H9 (cell line): ENCODE data around the gene TLN1. TPM values are rescaled to one million over a fixed set of nuclear protein-coding genes. Genes with fewer than 3 reads are reported as not detected.

Source experiments
- DNase-seq: peaks from one replicate; pipeline ENCODE4 v3.0.0-alpha.2; 2017
- H2AFZ ChIP-seq: one replicate; pipeline ENCODE4 v1.6.1; 2013; ENCODE audit warnings: mild to moderate bottlenecking, low read length, control low read depth, moderate library complexity
- H2AK5ac ChIP-seq: 2 replicates; pipeline ENCODE4 v1.6.1; 2013; ENCODE audit warnings: low read length, control low read depth, mixed read lengths; ENCODE audit not compliant: insufficient read length
- H2BK120ac ChIP-seq: one replicate; pipeline ENCODE4 v1.6.1; 2013; ENCODE audit warnings: low read depth, mild to moderate bottlenecking, low read length, control low read depth, inconsistent platforms; ENCODE audit not compliant: poor library complexity, severe bottlenecking
- H2BK12ac ChIP-seq: 2 replicates; pipeline ENCODE4 v1.6.1; 2013; ENCODE audit warnings: low read length, control low read depth, mixed read lengths, low read depth; ENCODE audit not compliant: insufficient read length
- H2BK15ac ChIP-seq: 2 replicates; pipeline ENCODE4 v1.6.1; 2013; ENCODE audit warnings: low read depth, low read length, control low read depth
- H2BK20ac ChIP-seq: one replicate; pipeline ENCODE4 v1.6.1; 2013; ENCODE audit warnings: low read depth, mild to moderate bottlenecking, low read length, control low read depth, inconsistent platforms; ENCODE audit not compliant: poor library complexity, severe bottlenecking
- H2BK5ac ChIP-seq: 2 replicates; pipeline ENCODE4 v1.6.1; 2013; ENCODE audit warnings: low read length, control low read depth, mixed read lengths; ENCODE audit not compliant: insufficient read length
- H3K14ac ChIP-seq: 2 replicates; pipeline ENCODE4 v1.6.1; 2013; ENCODE audit warnings: low read length, control low read depth; ENCODE audit not compliant: insufficient read depth
- H3K18ac ChIP-seq: 2 replicates; pipeline ENCODE4 v1.6.1; 2013; ENCODE audit warnings: low read depth, mild to moderate bottlenecking, mixed read lengths, low read length, control low read depth; ENCODE audit not compliant: insufficient read length
- H3K23ac ChIP-seq: 2 replicates; pipeline ENCODE4 v1.6.1; 2013; ENCODE audit warnings: low read length, control low read depth, mixed read lengths, low read depth; ENCODE audit not compliant: insufficient read length
- H3K23me2 ChIP-seq: 2 replicates; pipeline ENCODE4 v1.6.1; 2013; ENCODE audit warnings: low read depth, mild to moderate bottlenecking, mixed read lengths, low read length, control low read depth; ENCODE audit not compliant: insufficient read length, poor library complexity, severe bottlenecking
- H3K27ac ChIP-seq: 2 replicates; pipeline ENCODE4 v1.5.1; 2013; ENCODE audit warnings: low read length, control low read depth, mixed read lengths, low read depth; ENCODE audit not compliant: insufficient read length
- H3K27me3 ChIP-seq: 2 replicates; pipeline ENCODE4 v1.6.1; 2013; ENCODE audit warnings: low read length, control low read depth, inconsistent platforms; ENCODE audit not compliant: insufficient read depth
- H3K4ac ChIP-seq: 2 replicates; pipeline ENCODE4 v1.6.1; 2013; ENCODE audit warnings: low read depth, mild to moderate bottlenecking, control low read depth, inconsistent platforms, low read length, moderate library complexity
- H3K4me1 ChIP-seq: 2 replicates; pipeline ENCODE4 v1.6.1; 2013; ENCODE audit warnings: low read length, control low read depth, inconsistent platforms; ENCODE audit not compliant: insufficient read depth
- H3K4me2 ChIP-seq: 2 replicates; pipeline ENCODE4 v1.6.1; 2013; ENCODE audit warnings: low read length, control low read depth, mixed read lengths; ENCODE audit not compliant: insufficient read length, insufficient read depth
- H3K56ac ChIP-seq: 2 replicates; pipeline ENCODE4 v1.6.1; 2013; ENCODE audit warnings: low read depth, mild to moderate bottlenecking, mixed read lengths, low read length, control low read depth; ENCODE audit not compliant: insufficient read length
- H3K79me1 ChIP-seq: 2 replicates; pipeline ENCODE4 v1.6.1; 2013; ENCODE audit warnings: low read depth, mild to moderate bottlenecking, moderate library complexity, low read length, control low read depth, inconsistent platforms; ENCODE audit not compliant: insufficient read depth, poor library complexity, severe bottlenecking
- H3K79me2 ChIP-seq: 2 replicates; pipeline ENCODE4 v1.6.1; 2013; ENCODE audit warnings: low read length, control low read depth, inconsistent platforms; ENCODE audit not compliant: insufficient read depth
- H3K9ac ChIP-seq: 2 replicates; pipeline ENCODE4 v1.6.1; 2013; ENCODE audit warnings: low read length, control low read depth, mixed read lengths; ENCODE audit not compliant: insufficient read length; ENCODE audit errors: extremely low read depth
- H3K9me3 ChIP-seq: one replicate; pipeline ENCODE4 v1.6.1; 2013; ENCODE audit warnings: low read depth, low read length, inconsistent platforms; ENCODE audit not compliant: control insufficient read depth
- H3T11ph ChIP-seq: one replicate; pipeline ENCODE4 v1.6.1; 2013; ENCODE audit warnings: mild to moderate bottlenecking, low read length, control low read depth, inconsistent platforms
- H4K20me1 ChIP-seq: one replicate; pipeline ENCODE4 v1.6.1; 2013; ENCODE audit not compliant: control insufficient read depth, insufficient read length, insufficient read depth
- H4K5ac ChIP-seq: 2 replicates; pipeline ENCODE4 v1.6.1; 2013; ENCODE audit warnings: low read depth, mild to moderate bottlenecking, mixed read lengths, low read length, control low read depth; ENCODE audit not compliant: insufficient read length
- H4K8ac ChIP-seq: replicated peaks from 2 replicates; pipeline ENCODE4 v1.6.1; 2013; ENCODE audit warnings: low read length, control low read depth, mixed read lengths, low read depth; ENCODE audit not compliant: insufficient read length
- H4K91ac ChIP-seq: 2 replicates; pipeline ENCODE4 v1.6.1; 2013; ENCODE audit warnings: low read depth, mild to moderate bottlenecking, moderate library complexity, mixed read lengths, low read length, control low read depth; ENCODE audit not compliant: insufficient read length
- H3K27ac Mint-ChIP-seq, 3 experiments: 2 replicates in 2 of 3; 3 replicates in 1 of 3; pipeline ENCODE4 v1.8.0; 2020 to 2021; ENCODE audit warnings: mixed read lengths in 3 of 3, mild to moderate bottlenecking in 1 of 3, moderate library complexity in 1 of 3
- H3K27me3 Mint-ChIP-seq: 2 replicates; pipeline ENCODE4 v1.8.0; 2021; ENCODE audit warnings: low read depth, mild to moderate bottlenecking, moderate library complexity, mixed read lengths
- H3K36me3 Mint-ChIP-seq, 3 experiments: 2 replicates in 2 of 3; 3 replicates in 1 of 3; pipeline ENCODE4 v1.8.0; 2020 to 2021; ENCODE audit warnings: low read depth in 3 of 3, mixed read lengths in 3 of 3; ENCODE audit not compliant: insufficient read depth in 1 of 3
- H3K4me1 Mint-ChIP-seq, 2 experiments: 2 replicates each; pipeline ENCODE4 v1.8.0; 2020; ENCODE audit warnings: mixed read lengths in 2 of 2
- H3K4me3 Mint-ChIP-seq, 2 experiments: 2 replicates in 1 of 2; 3 replicates in 1 of 2; pipeline ENCODE4 v1.8.0; 2020 to 2021; ENCODE audit warnings: mild to moderate bottlenecking in 2 of 2, mixed read lengths in 2 of 2, moderate library complexity in 1 of 2
- H3K9me3 Mint-ChIP-seq, 2 experiments: 2 replicates in 1 of 2; 3 replicates in 1 of 2; pipeline ENCODE4 v1.8.0; 2020; ENCODE audit warnings: mild to moderate bottlenecking in 2 of 2, mixed read lengths in 2 of 2, moderate library complexity in 1 of 2
- WGBS: extraction: QIAGEN DNeasy Blood & Tissue Kit; methylation state at CpG from one replicate; pipeline ENCODE4 v1.1.7; 2013; ENCODE audit warnings: missing lambda C conversion rate, low lambda C conversion rate, mixed read lengths; ENCODE audit not compliant: insufficient read length; ENCODE audit errors: extremely low coverage; 5-methylcytosine and 5-hydroxymethylcytosine counted together
- total RNA-seq: library from RNA; stranded (reverse); gene quantifications from 2 replicates; pipeline ENCODE4 v1.2.1, GENCODE V29; 2021
- TF ChIP-seq, protein P1 (sequence below): fragments of 200-600 bp; sonication (generic); conservative IDR thresholded peaks from 3 replicates; pipeline ENCODE4 v1.8.0; 2021; ENCODE audit warnings: antibody characterized with exemption, mild to moderate bottlenecking

TLN1 gene
- total RNA-seq, 1 experiment from 2014 or later = 102 TPM

DNA sequence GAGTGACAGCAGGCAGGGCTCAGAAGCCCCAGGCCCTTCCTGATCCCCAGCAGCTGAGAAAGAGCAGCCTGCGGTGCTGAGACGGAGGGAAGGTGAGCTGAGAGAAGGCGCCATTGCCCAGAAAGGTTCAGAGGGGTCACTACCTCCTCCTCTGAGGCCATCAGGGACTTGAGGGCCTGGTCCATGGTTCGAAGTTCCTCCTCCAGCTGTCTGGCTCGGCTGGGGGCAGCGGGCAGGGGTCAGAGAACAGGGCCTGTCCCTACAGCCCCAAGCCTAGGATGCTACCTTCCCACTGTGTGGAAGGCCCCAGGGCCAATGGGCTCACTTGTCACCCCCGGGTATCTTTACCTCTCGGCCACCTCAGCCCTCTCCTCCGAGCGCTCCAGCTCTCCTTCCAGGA is 47.1 kb downstream of the TLN1 start:
- Mint-ChIP-seq H3K9me3 (no peaks in the 10 kb centered on the region; a peak in 1 of 5 replicates), H3K4me3 (no peak overlapping the region), H3K4me1 (peaks cover 39 to 40% of the 10 kb centered on the region in 2 experiments), H3K27me3 (no peaks in the 10 kb centered on the region), H3K27ac (no peak overlapping the region), H3K36me3 (peaks cover 41 to 69% (median 64%) of the 10 kb centered on the region in 3 experiments; a peak in 6 of 7 replicates)
- no peak overlapping the region for H4K91ac ChIP-seq
- no peak overlapping the region for H2BK120ac ChIP-seq
- TF ChIP-seq, protein P1, sequence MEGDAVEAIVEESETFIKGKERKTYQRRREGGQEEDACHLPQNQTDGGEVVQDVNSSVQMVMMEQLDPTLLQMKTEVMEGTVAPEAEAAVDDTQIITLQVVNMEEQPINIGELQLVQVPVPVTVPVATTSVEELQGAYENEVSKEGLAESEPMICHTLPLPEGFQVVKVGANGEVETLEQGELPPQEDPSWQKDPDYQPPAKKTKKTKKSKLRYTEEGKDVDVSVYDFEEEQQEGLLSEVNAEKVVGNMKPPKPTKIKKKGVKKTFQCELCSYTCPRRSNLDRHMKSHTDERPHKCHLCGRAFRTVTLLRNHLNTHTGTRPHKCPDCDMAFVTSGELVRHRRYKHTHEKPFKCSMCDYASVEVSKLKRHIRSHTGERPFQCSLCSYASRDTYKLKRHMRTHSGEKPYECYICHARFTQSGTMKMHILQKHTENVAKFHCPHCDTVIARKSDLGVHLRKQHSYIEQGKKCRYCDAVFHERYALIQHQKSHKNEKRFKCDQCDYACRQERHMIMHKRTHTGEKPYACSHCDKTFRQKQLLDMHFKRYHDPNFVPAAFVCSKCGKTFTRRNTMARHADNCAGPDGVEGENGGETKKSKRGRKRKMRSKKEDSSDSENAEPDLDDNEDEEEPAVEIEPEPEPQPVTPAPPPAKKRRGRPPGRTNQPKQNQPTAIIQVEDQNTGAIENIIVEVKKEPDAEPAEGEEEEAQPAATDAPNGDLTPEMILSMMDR = no peak
- H2BK5ac ChIP-seq = no peak overlapping the region
- no peak overlapping the region for H4K5ac ChIP-seq
- H2AFZ ChIP-seq = no peak overlapping the region
- no peaks in the 10 kb centered on the region for H3K79me1 ChIP-seq
- no CpG with 5 or more reads among the region's 10 CpGs for WGBS
- H3K27me3 ChIP-seq = no peaks in the 10 kb centered on the region
- H2AK5ac ChIP-seq = no peak overlapping the region
- no peak for DNase-seq
- H3K4ac ChIP-seq = no peak overlapping the region
- H3K18ac ChIP-seq = no peak overlapping the region
- no peak overlapping the region for H2BK20ac ChIP-seq
- no peak overlapping the region for H2BK12ac ChIP-seq
- no peak overlapping the region for H3T11ph ChIP-seq
- no peak overlapping the region for H3K23ac ChIP-seq
- H3K23me2 ChIP-seq = peaks cover 6% of the 10 kb centered on the region
- H3K9ac ChIP-seq = no peak overlapping the region
- no peak overlapping the region for H3K56ac ChIP-seq
- no peak overlapping the region for H4K8ac ChIP-seq
- no peak overlapping the region for H3K27ac ChIP-seq
- H3K4me2 ChIP-seq = no peak overlapping the region
- peaks cover 3% of the 10 kb centered on the region for H3K4me1 ChIP-seq
- H3K9me3 ChIP-seq = no peaks in the 10 kb centered on the region
- no peaks in the 10 kb centered on the region for H4K20me1 ChIP-seq
- H2BK15ac ChIP-seq = no peak overlapping the region
- no peak overlapping the region for H3K14ac ChIP-seq
- no peaks in the 10 kb centered on the region; the same call in 1 of the 2 replicates for H3K79me2 ChIP-seq
